Caco-2 (cell line): ENCODE results near the gene SLC4A7. TPM values are rescaled to one million over a fixed set of nuclear protein-coding genes. Genes with fewer than 3 reads are reported as not detected.

Experiments
- BruUV-seq: library from RNA; stranded (reverse); fragments of 400-500 nt; replicated peaks from 2 replicates; lab custom pipeline; 2021; lab: Mats Ljungman, UMichigan
- CTCF ChIA-PET: fragments of 300-600 bp; sonication (Branson Sonifier 250); formaldehyde crosslinking; loops from one replicate; lab custom pipeline; 2022; ENCODE audit warnings: antibody characterized with exemption; lab: Charles Lee
- POLR2A ChIA-PET: fragments of 300-600 bp; sonication (Branson Sonifier 250); formaldehyde crosslinking; loops from one replicate; lab custom pipeline; 2022; ENCODE audit warnings: antibody characterized with exemption; lab: Charles Lee
- DNase-seq, 2 experiments: peaks; one replicate each; pipeline versions ENCODE4 v3.0.0 to v3.0.0-alpha.2; 2020 to 2022
- H3K27me3 ChIP-seq: replicated peaks from 2 replicates; pipeline ENCODE4 v1.6.0; 2011; ENCODE audit warnings: low read length; ENCODE audit not compliant: control insufficient read depth, insufficient read depth
- H3K36me3 ChIP-seq: 2 replicates; pipeline ENCODE4 v1.5.1; 2011; ENCODE audit warnings: low read length; ENCODE audit not compliant: control insufficient read depth, insufficient read depth
- H3K4me1 ChIP-seq: fragments of 250-450 bp; sonication (Bioruptor Pico); 2 replicates; pipeline ENCODE4 v1.5.1; 2020; ENCODE audit warnings: mild to moderate bottlenecking
- H3K4me3 ChIP-seq: 2 replicates; pipeline ENCODE4 v1.5.1; 2011; ENCODE audit warnings: low read depth, mild to moderate bottlenecking, control low read depth, low read length
- H3K9me3 ChIP-seq: fragments of 250-450 bp; sonication (Bioruptor Pico); 2 replicates; pipeline ENCODE4 v1.5.1; 2020; ENCODE audit warnings: mild to moderate bottlenecking, moderate library complexity
- H3K27ac Mint-ChIP-seq: one replicate; pipeline ENCODE4 v1.8.0; 2022; ENCODE audit warnings: mixed read lengths; ENCODE audit not compliant: unreplicated experiment
- H3K27me3 Mint-ChIP-seq: one replicate; pipeline ENCODE4 v1.8.0; 2022; ENCODE audit warnings: mixed read lengths; ENCODE audit not compliant: insufficient read depth, unreplicated experiment
- H3K36me3 Mint-ChIP-seq: one replicate; pipeline ENCODE4 v1.8.0; 2022; ENCODE audit warnings: mild to moderate bottlenecking, mixed read lengths; ENCODE audit not compliant: insufficient read depth, unreplicated experiment
- H3K4me1 Mint-ChIP-seq: one replicate; pipeline ENCODE4 v1.8.0; 2022; ENCODE audit warnings: low read depth, mixed read lengths; ENCODE audit not compliant: unreplicated experiment
- H3K4me3 Mint-ChIP-seq: one replicate; pipeline ENCODE4 v1.8.0; 2022; ENCODE audit warnings: mild to moderate bottlenecking, moderate library complexity, mixed read lengths; ENCODE audit not compliant: unreplicated experiment
- H3K9me3 Mint-ChIP-seq: one replicate; pipeline ENCODE4 v1.8.0; 2022; ENCODE audit warnings: mixed read lengths; ENCODE audit not compliant: unreplicated experiment
- CTCF ChIP-seq, 2 experiments: fragments of 200-600 bp in 1 of 2; IDR thresholded peaks; 1 replicate in 1 of 2; 2 replicates in 1 of 2; pipeline versions ENCODE4 v1.5.1 to v1.8.0; 2011 to 2022; ENCODE audit warnings: antibody characterized with exemption in 1 of 2, control low read depth in 1 of 2, inconsistent platforms in 1 of 2, low read depth in 1 of 2, low read length in 1 of 2, mild to moderate bottlenecking in 1 of 2, moderate library complexity in 1 of 2; ENCODE audit not compliant: insufficient read depth in 1 of 2, severe bottlenecking in 1 of 2, unreplicated experiment in 1 of 2
- intact Hi-C: fragments of 100-400 bp; cut with micrococcal nuclease; formaldehyde crosslinking; loops from one replicate; pipeline ENCODE4 v1.10.0; 2022; ENCODE audit not compliant: unreplicated experiment
- total RNA-seq: library from RNA; stranded (reverse); gene quantifications from 2 replicates; pipeline ENCODE4 v1.2.3, GENCODE V29; 2022

The SLC4A7 gene
- total RNA-seq, 1 experiment from 2014 or later = 14.9 TPM

DNA sequence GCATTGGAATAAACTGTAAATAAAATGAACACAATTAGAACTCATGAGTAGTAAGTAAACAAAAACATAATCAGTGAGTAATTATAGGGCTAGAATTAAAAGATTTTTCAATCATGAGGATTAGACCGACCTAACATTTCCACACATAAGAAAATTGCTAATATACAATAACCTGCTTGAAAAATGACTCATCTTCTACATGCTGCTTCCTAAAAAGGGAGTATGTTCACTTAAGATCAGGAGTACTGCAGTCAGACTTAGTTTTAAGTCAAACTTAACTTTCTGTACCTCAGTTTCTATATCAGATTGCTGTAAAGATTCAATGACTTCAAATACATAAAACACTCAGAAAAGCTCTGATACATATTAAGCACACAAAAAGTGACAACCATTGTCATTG, 92.4 kb downstream of the SLC4A7 start:
- TF ChIP-seq CTCF (IDR thresholded peaks at IDR 0.05; ENCODE audit: insufficient read depth in 1 of 2, low read depth in 1 of 2, low read length in 1 of 2, severe bottlenecking in 1 of 2, unreplicated experiment in 1 of 2) = no peak
- intact Hi-C loops = no loop called here
- H3K4me3 Mint-ChIP-seq = no peak overlapping the region
- Histone ChIP-seq H3K9me3 (no peaks in the 10 kb centered on the region), H3K27me3 (no peaks in the 10 kb centered on the region), H3K36me3 (no peaks in the 10 kb centered on the region), H3K4me3 (no peak overlapping the region), H3K4me1 (no peaks in the 10 kb centered on the region)
- POLR2A ChIA-PET = no interaction called here
- CTCF ChIA-PET = no interaction called here
- no TSS peak for BruUV-seq
- no peak overlapping the region for H3K27ac Mint-ChIP-seq
- no peaks in the 10 kb centered on the region for H3K4me1 Mint-ChIP-seq
- peaks cover 19% of the 10 kb centered on the region for H3K36me3 Mint-ChIP-seq
- H3K9me3 Mint-ChIP-seq = no peaks in the 10 kb centered on the region
- no peaks in the 10 kb centered on the region for H3K27me3 Mint-ChIP-seq
- no peak for DNase-seq

DNA sequence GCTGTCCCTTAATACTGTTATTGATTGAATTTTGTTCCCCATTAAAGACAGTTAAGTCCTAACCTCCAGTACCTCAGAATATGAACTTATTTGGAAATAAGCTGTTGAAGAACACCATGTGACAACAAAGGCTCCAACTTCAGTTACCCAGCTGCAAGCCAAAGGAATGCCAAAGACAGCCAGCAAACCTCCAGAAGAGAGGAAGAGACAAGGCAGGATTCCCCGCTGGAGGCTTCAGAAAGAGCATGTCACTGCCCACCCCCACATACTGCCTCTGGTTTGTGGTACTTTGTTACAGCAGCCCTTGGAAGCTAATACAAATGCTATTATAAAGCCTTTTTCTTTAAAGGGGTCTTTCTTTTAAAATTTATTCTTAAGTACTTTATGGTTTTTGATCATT, 96.6 kb downstream of the SLC4A7 start:
- ChIA-PET CTCF (no interaction called here), POLR2A (no interaction called here)
- no TSS peak for BruUV-seq
- no peak for DNase-seq
- H3K27me3 ChIP-seq = no peaks in the 10 kb centered on the region
- Mint-ChIP-seq H3K4me3 (no peak overlapping the region), H3K36me3 (peaks cover 16% of the 10 kb centered on the region), H3K9me3 (no peaks in the 10 kb centered on the region), H3K27ac (no peak overlapping the region), H3K4me1 (no peaks in the 10 kb centered on the region), H3K27me3 (no peaks in the 10 kb centered on the region)
- no peak for TF ChIP-seq CTCF (IDR thresholded peaks at IDR 0.05; ENCODE audit: insufficient read depth in 1 of 2, low read depth in 1 of 2, low read length in 1 of 2, severe bottlenecking in 1 of 2, unreplicated experiment in 1 of 2)
- no peaks in the 10 kb centered on the region for H3K4me1 ChIP-seq
- intact Hi-C loops = no loop called here
- no peaks in the 10 kb centered on the region for H3K9me3 ChIP-seq
- no peak overlapping the region for H3K4me3 ChIP-seq
- H3K36me3 ChIP-seq = no peaks in the 10 kb centered on the region

- intact Hi-C loops = no loop called here
- Mint-ChIP-seq H3K4me3 (no peak overlapping the region), H3K4me1 (no peaks in the 10 kb centered on the region), H3K9me3 (no peaks in the 10 kb centered on the region), H3K27me3 (no peaks in the 10 kb centered on the region), H3K27ac (no peak overlapping the region), H3K36me3 (peaks cover 10% of the 10 kb centered on the region)
- Histone ChIP-seq H3K36me3 (no peaks in the 10 kb centered on the region), H3K4me3 (no peak overlapping the region), H3K27me3 (no peaks in the 10 kb centered on the region), H3K9me3 (no peaks in the 10 kb centered on the region), H3K4me1 (no peaks in the 10 kb centered on the region)
- no peak for DNase-seq
- CTCF ChIA-PET = no interaction called here
- POLR2A ChIA-PET = no interaction called here
- TF ChIP-seq CTCF (IDR thresholded peaks at IDR 0.05; ENCODE audit: insufficient read depth in 1 of 2, low read depth in 1 of 2, low read length in 1 of 2, severe bottlenecking in 1 of 2, unreplicated experiment in 1 of 2) = no peak
- BruUV-seq = no TSS peak
Measured at GRCh38 chr3:27385504-27385903, 98.7 kb downstream of the SLC4A7 start.
